T-helper 9 cell (primary cell): Measurements from ENCODE around the gene C4B.

Experiments used
- DNase-seq: peaks from one replicate; pipeline ENCODE4 v3.0.0-alpha.2; 2020

C4B gene

DNA sequence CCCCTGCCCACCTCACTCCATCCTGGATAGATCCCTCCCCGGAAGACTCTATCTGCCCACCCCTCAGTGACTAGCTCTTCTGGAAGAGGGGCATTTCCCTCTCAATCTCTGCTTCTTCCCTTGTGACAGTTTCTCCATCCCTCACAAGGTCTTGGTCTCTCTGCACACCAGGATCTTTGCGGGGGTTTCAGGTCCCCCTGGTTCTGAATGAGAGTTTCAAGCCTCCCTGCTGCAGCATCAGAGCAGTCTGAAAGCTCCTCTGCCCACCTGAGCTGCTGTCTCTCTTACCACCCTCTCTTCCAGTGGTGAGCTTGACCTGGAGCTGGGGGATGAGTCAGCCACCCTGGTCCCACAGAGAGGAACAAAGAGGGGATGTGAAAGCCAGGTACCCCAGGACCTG is 70.2 kb downstream of the C4B start:
- DNase-seq, result no peak
